Testis (tissue), 3 donors: ENCODE results near the gene CCDC194. TPM values are rescaled to one million over a fixed set of nuclear protein-coding genes. Genes with fewer than 3 reads are reported as not detected.
A peak's percentile ranks its signal among the peaks of the same experiment; 100 is the strongest.

ENCODE experiments used
- DNase-seq: peaks from one replicate; pipeline ENCODE4 v3.0.0-alpha.2; 2019
- H3K27ac ChIP-seq, 2 donors: fragments of 200-600 bp; sonication (generic); one replicate each; pipeline ENCODE4 v1.5.1; 2019
- H3K27me3 ChIP-seq: fragments of 200-600 bp; sonication (generic); one replicate; pipeline ENCODE4 v1.5.1; 2019
- H3K36me3 ChIP-seq: fragments of 200-600 bp; sonication (generic); one replicate; pipeline ENCODE4 v1.5.1; 2017; ENCODE audit warnings: low read depth; ENCODE audit errors: missing control alignments
- H3K4me1 ChIP-seq: fragments of 200-600 bp; sonication (generic); one replicate; pipeline ENCODE4 v1.5.1; 2019
- H3K4me3 ChIP-seq, 2 donors: fragments of 200-600 bp; sonication (generic); one replicate each; pipeline ENCODE4 v1.5.1; 2017 to 2019
- H3K9me3 ChIP-seq: fragments of 200-600 bp; sonication (generic); one replicate; pipeline ENCODE4 v1.5.1; 2017
- POLR2A ChIP-seq: fragments of 450-650 bp; IDR thresholded peaks from one replicate; pipeline ENCODE4 v1.6.1; 2017; ENCODE audit warnings: antibody characterized with exemption, mild to moderate bottlenecking, moderate library complexity
- WGBS, 2 donors: methylation state at CpG; one replicate each; pipeline ENCODE4 v1.1.5; 2018; 5-methylcytosine and 5-hydroxymethylcytosine counted together
- intact Hi-C: fragments of 100-400 bp; cut with DNase I; formaldehyde crosslinking; loops from one replicate; pipeline ENCODE4 v1.15.1; 2023; ENCODE audit warnings: low total_unique reads
- polyA plus RNA-seq: library from polyadenylated mRNA; stranded (reverse); fragments of 350-450 nt; fragmentation: Illumina TruSeq; extraction: RNeasy Lipid Tissue Mini Kit (QIAGEN cat#74804); gene quantifications from one replicate; pipeline ENCODE4 v1.2.3, GENCODE V29; 2014; ENCODE audit warnings: low read depth, low replicate concordance; ENCODE audit not compliant: insufficient read depth
- total RNA-seq, 2 donors: library from RNA; depleted of rRNA; stranded (reverse); fragments of >200 nt; gene quantifications; one replicate each; pipeline ENCODE4 v1.2.3, GENCODE V29; 2016
- TF ChIP-seq, protein P1 (sequence below), 3 experiments: fragments of 450-650 bp in 2 of 3; fragments of 200-600 bp in 1 of 3; sonication (generic) in 1 of 3; IDR thresholded peaks; one replicate each; pipeline ENCODE4 v1.5.1; 2016 to 2019; ENCODE audit warnings: antibody characterized with exemption in 3 of 3, mild to moderate bottlenecking in 2 of 3, moderate library complexity in 1 of 3

Gene CCDC194
- total and polyA plus RNA-seq, 3 donors from 2014 or later: 0.45 to 1.3 TPM; not detected in 1

DNA sequence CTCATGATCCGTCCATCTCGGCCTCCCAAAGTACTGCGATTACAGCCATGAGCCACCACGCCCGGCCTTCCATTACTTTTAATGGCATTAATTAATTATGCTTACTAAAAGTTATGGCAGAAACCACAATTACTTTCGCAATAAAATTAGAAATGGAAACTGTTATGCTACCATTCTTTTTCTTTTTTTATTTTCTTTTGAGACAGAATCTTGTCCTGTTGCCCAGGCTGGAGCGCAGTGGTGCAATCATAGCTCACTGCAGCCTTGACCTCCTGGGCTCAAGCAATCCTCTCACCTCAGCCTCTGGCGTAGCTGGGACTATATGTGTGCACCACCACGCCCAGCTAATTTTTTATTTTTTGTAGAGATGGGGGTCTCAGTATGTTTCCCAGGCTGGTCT, 16.0 kb upstream of the CCDC194 start:
- TF ChIP-seq POLR2A: no peak
- TF ChIP-seq, protein P1, sequence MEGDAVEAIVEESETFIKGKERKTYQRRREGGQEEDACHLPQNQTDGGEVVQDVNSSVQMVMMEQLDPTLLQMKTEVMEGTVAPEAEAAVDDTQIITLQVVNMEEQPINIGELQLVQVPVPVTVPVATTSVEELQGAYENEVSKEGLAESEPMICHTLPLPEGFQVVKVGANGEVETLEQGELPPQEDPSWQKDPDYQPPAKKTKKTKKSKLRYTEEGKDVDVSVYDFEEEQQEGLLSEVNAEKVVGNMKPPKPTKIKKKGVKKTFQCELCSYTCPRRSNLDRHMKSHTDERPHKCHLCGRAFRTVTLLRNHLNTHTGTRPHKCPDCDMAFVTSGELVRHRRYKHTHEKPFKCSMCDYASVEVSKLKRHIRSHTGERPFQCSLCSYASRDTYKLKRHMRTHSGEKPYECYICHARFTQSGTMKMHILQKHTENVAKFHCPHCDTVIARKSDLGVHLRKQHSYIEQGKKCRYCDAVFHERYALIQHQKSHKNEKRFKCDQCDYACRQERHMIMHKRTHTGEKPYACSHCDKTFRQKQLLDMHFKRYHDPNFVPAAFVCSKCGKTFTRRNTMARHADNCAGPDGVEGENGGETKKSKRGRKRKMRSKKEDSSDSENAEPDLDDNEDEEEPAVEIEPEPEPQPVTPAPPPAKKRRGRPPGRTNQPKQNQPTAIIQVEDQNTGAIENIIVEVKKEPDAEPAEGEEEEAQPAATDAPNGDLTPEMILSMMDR (IDR thresholded peaks at IDR 0.05): no peak
- no peak overlapping the region for H3K4me3 ChIP-seq
- H3K27me3 ChIP-seq: no peaks in the 10 kb centered on the region
- H3K4me1 ChIP-seq: peaks cover 16% of the 10 kb centered on the region
- WGBS, 2 donors: 77 to 89% methylated on average over 9 of the region's 9 CpGs
- no peak overlapping the region for H3K27ac ChIP-seq
- no peaks in the 10 kb centered on the region for H3K36me3 ChIP-seq
- H3K9me3 ChIP-seq: no peaks in the 10 kb centered on the region
- peak; percentile 55 for DNase-seq
- intact Hi-C loops: no loop called here

DNA sequence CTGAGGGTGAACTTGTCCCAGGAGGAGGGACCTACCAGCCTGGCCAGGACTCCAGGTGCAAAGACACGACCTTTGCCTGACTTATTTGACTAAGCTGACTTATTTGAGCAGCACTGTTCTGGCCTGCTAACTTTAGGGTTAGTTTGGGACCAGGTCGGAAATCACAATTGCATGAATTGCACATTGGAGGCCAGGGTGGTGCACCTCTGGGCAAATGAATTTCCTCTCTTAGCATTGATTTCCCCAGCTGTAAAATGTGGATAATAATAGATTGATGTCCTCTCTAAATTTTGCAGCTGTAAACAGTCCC, 12.8 kb upstream of the CCDC194 start:
- TF ChIP-seq, protein P1 (IDR thresholded peaks at IDR 0.05): no peak
- TF ChIP-seq POLR2A: no peak
- Histone ChIP-seq H3K36me3 (no peaks in the 10 kb centered on the region), H3K4me1 (peaks cover 8% of the 10 kb centered on the region), H3K27me3 (no peaks in the 10 kb centered on the region), H3K9me3 (no peaks in the 10 kb centered on the region), H3K27ac (peak overlapping the region; percentile 85 to 94), H3K4me3 (peak overlapping the region in 1 of 2 donors; percentile 38)
- no peak for DNase-seq
- intact Hi-C loops: no loop called here
- 37 to 53% methylated on average over 2 of the region's 2 CpGs for WGBS, 2 donors

DNA sequence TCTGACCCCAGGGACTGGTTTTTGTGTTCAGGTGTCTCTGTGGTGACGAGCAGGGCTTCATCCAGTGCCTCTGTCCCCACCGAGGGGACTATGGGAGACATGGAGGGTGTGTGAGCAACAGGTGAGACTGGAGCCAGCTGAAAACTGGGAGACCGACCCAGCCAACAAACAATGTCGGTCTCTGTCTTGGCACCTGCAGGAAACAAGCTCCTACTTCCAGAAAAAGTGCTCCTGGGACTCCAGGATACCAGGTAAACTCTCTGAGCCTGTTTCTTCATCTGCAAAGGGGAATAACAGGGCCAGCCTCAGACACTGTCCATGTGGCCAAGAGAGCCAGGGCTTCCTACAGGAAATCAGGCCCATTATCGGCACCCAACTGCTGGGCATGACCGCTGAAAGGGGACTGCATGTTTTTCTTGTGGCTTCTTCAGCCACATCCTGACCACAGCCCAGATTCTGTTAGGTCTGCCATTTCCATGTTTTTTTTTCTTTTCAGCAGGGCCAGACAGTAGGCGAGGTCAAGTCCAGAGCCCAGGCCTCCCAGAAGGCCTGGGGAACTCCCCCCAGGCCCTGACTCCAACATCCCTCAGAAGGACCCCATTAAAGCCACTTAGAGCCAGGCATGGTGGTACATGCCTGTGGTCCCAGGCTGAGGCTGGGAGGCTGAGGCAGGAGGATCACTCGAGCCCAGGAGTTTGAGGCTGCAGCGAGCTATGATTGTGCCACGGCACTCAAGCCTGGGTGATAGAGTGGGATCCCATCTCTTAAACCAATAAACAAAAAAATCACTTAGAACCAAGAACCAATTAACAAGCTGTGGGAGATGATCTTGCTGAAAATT, 12.3 kb upstream of the CCDC194 start:
- Histone ChIP-seq H3K4me1 (peaks cover 8% of the 10 kb centered on the region), H3K27me3 (no peaks in the 10 kb centered on the region), H3K9me3 (no peaks in the 10 kb centered on the region), H3K27ac (peak overlapping the region; percentile 85 to 94), H3K4me3 (peak overlapping the region; percentile 56 to 66), H3K36me3 (no peaks in the 10 kb centered on the region)
- DNase-seq: no peak
- 66 to 70% methylated on average over 10 of the region's 10 CpGs for WGBS, 2 donors
- intact Hi-C loops: no loop called here
- no peak for TF ChIP-seq POLR2A
- TF ChIP-seq, protein P1 (IDR thresholded peaks at IDR 0.05): no peak

DNA sequence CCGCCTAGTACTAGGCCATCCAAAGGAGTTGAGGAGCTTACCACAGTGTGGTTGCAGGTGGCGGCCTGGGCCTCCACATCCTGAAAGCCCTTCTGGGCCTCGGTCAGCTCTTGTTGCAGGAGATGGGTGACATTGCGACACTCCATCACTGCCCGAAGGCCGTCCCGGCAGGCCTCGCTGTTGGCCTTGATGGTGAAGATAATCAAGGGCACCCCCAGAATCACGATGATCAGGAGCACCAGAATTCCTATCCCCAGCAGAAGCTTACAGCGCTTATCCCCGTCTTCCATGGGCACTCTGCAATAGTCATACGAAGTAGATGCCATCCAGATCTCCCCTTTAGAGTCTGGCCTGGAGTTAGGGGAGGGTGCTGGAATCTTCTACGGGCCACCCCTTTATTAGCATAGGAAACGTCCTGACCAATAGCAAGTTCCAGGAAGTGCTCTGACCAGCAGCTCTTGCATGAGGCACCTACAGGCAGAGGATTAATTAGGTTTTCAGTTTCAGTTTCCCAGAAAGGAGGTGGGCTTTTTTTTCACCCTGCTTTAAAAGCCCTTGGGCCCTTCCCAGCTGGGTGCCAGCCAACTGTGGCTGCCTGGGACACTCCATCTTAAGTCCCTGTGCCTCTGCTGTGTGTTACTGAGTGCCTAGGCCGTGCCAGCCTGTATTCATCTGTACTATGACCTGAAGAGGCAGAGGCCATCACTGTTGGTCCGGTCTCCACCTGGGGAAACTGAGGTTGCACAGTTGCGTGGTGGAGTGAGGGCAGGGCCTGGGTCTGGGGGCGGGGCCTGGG, 11.5 kb upstream of the CCDC194 start, which contains the start of gene BST2:
Gene BST2 (minus strand): TSS at position 381 of the 796 bp plus-strand sequence. CDS start 55 bp downstream, at position 326.
- TF ChIP-seq, protein P1 (IDR thresholded peaks at IDR 0.05): no peak
- TF ChIP-seq POLR2A: peak; percentile 51
- peak; percentile 76 for DNase-seq
- no peaks in the 10 kb centered on the region for H3K36me3 ChIP-seq
- H3K4me3 ChIP-seq: peak within 1 kb of the TSS; percentile 56 to 66
- H3K27ac ChIP-seq: peak within 1 kb of the TSS; percentile 85 to 94
- H3K4me1 ChIP-seq: peaks cover 8% of the 10 kb centered on the region
- WGBS, 2 donors: 52 to 53% methylated on average over 3 to 15 of the region's 18 CpGs
- intact Hi-C loops: no loop called here
- no peaks in the 10 kb centered on the region for H3K9me3 ChIP-seq
- no peaks in the 10 kb centered on the region for H3K27me3 ChIP-seq
